NCI-H446 (cell line): Measurements from ENCODE around the gene BUD31.

Experiments
- DNase-seq, 2 experiments: peaks; one replicate each; lab custom pipeline; 2025; lab: John Stamatoyannopoulos, UW

The BUD31 gene

GRCh38 chr7:99433158-99433557, 24.4 kb downstream of the BUD31 start:
- DNase-seq, result no peak

DNA sequence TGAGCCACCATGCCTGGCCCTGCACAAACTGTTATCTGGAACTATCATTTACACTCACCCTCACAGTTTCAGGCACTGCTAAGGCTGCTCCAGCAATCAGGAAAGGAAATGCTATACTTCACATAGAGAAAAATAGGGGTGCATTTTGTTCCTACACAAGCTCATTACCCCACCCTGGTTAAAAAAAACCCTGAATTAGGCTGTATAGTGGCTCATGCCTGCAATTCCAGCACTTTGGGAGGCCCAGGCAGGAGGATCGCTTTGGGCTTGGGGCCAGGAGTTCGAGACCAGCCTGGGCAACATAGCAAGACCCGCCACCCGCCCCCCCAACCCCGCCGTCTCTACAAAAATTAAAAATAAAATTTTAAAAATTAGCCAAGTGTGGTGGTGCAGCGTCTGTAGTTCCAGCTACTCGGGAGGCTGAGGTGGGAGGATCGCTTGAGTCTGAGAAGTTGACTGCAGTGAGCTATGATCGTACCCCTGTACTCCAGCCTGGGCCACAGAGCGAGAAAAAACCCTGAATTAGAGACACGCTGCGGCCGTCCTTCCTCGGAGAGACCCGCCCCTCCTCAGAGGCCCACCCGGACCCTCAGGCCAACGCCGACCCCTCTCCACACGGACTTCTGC, 29.3 kb downstream of the BUD31 start:
- DNase-seq, result no peak

DNA sequence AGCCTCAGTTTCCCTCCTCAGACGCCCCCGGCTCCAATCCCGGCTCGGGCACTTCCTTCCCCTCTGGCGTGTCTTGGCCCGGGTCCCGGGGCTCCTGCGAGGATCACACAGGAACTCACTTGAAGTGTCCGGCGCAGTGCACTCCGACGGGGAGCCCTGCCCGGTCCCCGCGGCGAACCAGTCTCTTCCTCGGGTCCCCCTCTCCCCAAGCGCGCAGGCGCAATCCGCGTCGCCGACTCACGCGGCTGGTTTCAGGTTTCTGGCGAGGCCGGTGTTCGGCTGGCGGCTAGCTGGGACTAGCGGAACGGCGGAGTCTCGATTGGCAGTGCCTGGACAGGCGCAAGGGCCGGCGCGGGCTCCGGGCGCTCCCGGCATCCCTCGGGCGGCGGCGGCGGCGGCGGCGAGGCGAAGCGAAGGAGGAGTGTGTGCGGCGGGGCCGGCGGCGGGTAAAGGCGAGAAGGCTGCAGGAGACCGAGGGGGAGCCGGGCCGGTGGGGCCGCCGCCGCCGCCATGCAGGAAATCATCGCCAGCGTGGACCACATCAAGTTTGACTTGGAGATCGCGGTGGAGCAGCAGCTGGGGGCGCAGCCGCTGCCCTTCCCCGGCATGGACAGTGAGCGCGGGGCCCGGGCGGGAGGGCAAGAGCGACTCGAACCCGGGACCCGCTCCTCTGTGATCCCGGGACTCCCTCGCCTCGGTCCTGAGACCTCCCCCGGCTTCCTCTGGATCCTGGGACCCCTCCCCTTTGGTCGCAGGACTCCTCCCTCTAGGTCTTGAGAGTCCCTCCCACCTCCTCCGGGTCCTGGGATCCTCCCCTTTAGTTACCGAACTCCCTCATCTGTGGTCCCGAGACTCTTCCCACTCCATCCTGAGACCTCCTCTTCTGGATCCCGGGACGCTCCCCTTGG, 30.1 kb downstream of the BUD31 start, which contains the start of the genes CPSF4 and PTCD1:
Gene CPSF4 (plus strand): TSS at position 371 of the 908 bp plus-strand sequence. CDS start 140 bp downstream, at position 511.
Gene PTCD1 (minus strand): TSS at position 226 of the 908 bp plus-strand sequence. CDS start 3,556 bp downstream, outside the sequence.
- DNase-seq, result peak; percentile 81 to 92

DNA sequence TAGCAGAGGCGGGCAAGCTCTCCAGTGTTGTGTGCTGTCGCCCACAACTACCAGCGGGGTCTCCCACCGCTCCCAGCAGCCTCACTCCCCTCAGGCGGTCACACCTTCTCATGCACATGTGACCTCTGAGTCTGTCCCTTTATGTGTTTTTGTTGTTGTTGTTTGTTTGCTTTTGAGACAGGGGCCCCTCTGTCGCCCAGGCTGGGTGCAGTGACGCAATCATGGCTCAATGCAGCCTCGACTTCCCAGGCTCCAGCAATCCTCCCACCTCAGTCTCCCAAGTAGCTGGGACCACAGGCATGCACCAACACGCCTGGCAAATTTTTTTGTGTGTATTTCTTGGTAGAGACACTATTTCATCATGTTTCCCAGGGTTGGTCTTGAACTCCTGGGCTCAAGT, 31.4 kb downstream of the BUD31 start:
- no peak for DNase-seq

DNA sequence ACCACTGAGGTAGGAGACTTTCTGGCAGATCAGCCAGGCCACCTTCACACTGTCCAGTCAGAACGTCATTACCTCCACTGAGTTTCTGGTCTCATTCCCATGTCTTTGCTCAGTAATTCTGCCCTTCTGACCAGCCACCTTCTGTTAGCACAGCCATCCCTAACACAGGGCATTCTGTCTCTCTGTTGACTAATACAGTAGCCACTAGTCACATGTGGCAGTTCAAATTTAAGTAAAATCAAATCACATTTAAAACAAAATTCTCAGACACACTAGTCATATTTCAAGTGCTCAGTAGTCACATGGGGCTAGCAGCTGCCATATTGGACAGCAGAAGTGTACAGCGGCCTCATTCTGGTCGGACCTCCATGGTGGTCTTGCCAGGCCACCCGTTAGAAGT, 37.3 kb downstream of the BUD31 start:
- no peak for DNase-seq

- no peak for DNase-seq
Measured at GRCh38 chr7:99447943-99448342, 39.2 kb downstream of the BUD31 start.

- DNase-seq, result no peak
Measured at GRCh38 chr7:99448855-99449254, 40.1 kb downstream of the BUD31 start.

- DNase-seq, result no peak
Measured at GRCh38 chr7:99449326-99449725, 40.6 kb downstream of the BUD31 start.

DNA sequence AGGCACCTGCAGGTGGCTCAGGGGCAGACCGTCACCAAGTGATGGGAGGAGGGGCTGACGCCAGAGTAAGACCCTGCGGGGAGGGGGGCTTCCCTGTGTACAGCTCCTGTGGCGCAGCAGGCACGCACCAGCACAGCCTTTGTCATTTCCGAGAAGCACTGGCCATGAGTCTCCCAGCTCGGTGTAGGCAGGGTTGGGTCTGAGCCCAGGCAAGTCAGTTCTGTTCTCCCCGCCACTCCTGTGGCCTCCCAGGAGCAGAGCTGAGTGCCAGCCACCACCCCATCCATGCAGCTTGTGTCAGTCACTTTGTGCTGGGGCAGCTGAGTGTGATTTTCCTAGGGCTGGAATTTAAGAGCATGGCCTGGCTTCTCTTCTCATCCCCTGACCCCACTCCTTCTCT, 43.2 kb downstream of the BUD31 start:
- no peak for DNase-seq

DNA sequence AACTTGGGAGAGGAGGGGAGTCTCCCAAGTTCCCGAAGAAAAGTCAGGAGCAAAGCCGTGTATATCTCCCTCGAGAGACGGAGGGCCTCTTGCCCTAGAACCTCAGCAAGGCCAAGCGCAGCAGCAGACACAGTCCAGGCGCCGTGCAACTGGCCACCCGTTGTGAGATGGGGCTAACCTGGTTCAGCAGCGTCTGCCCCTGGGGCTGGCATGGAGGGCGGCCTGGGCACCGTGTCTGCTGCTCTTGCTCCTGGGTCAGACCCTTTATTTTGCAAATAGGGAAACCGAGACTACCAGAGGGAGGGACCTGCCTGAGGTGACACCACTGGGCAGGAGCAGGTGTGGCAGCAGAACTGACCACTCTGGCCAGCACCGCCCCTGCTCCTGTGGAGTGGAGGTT, 43.8 kb downstream of the BUD31 start:
- DNase-seq, result no peak

DNA sequence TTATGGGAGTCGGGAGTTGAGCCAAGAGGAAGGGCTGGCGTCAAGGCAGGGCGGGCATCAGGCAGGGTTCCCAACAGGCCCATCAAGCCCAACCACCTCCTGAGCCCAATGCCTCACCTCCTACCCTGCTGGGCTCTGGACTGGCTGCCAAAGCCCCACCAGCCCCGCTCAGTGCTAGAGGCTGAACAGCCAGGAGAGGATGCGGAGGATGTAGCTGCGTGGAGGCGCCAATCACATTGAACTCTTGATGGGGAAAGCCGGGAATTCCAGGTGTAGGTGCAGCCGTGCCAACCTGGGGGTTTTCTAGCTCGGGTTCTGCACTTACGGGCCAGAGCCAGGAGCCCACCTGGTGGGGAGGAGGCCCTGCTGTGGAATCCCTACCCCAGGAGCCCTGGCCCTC, 44.3 kb downstream of the BUD31 start:
- no peak for DNase-seq

- DNase-seq, result no peak
Measured at GRCh38 chr7:99455874-99456273, 47.1 kb downstream of the BUD31 start.

GRCh38 chr7:99456288-99456687, 47.5 kb downstream of the BUD31 start:
- DNase-seq, result no peak

DNA sequence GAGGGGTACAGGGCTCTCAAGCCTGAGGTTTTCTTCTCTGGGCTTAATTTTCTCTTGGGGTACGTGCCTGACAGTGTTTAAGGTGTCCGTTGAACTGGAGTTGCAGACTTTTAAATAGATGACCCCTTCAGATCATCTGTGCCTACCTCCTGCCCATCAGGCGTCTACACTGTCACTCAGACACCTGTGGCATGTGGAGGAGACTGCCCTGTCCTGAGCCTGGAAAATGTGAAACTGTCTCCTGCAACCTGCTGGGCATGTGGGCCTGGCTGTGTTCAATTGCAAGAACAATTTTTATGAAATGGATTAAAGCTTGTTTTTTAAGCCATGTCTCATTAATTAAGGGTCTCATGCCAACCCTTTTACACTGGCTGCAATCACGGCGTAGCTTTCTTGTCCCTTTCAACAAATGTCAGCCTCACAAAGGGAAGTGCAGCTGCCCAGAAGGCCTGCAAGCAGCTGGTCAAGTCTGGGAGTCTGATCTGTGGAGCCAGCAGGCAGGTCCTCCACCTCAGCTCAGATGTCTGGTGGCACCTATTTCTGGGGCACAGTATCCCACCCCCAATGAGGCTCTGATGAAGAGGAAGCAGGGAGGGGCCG, 48.4 kb downstream of the BUD31 start:
- no peak for DNase-seq

DNA sequence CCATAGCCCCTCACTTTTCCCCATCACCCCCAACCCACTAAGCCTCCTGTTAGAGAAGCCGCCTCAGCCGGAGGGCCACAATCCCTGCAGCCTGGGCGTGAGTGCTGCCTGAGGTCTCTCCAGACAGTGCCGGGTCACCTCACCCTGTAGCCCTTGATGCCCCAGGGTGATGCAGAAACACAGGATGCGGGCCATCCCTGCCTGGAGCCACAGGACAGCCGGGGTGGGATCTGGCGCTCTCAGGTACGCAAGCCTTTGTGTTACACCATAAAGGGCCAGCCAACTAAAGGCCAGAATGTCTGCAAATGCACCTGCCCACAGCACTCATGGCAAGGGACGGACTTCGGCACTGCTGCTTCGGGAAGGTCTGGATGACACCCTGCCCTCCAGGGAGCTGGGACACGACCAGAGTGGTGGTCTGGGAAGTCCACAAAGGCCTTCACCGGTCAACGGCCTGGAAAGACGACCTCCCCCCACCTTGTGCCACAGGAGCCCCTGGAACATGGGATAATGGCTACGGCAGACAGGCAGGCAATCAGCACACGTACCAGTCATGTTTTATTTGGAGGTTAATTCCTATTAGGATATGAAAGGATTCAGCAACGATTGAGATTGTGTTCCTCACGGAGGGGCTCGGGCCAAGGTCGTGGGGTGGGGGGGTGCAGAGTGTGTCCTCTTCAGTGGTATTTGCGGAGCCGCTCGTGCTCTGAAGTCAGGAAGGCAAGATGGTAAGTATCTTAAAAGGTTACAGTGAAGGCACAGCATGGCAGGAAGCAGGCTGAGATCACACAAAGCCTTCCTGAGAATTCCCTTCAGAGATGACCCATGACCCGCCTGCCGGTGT, 49.1 kb downstream of the BUD31 start:
- DNase-seq, result no peak

DNA sequence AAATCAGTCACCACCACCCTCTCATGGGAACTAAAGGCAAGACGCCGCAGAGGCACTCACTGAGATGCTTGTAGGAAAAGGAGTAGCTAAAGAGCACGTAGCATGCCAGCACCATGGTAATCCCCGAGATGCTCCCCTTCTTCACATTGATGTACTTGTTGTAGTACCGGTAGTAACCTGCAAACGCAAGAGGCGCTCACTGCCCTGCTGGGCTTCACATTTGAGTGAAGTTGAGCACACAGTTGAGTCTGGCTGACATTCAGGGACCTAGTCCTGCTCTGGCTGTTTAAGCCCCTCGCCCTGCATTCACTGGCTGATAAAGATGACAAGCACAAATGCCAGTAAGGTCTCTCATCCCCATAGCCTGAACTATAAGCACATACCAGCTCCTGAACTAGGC, 50.3 kb downstream of the BUD31 start:
- DNase-seq, result no peak

- no peak for DNase-seq
Measured at GRCh38 chr7:99460651-99461050, 51.9 kb downstream of the BUD31 start.

GRCh38 chr7:99461221-99461620, 52.5 kb downstream of the BUD31 start:
- DNase-seq, result no peak

DNA sequence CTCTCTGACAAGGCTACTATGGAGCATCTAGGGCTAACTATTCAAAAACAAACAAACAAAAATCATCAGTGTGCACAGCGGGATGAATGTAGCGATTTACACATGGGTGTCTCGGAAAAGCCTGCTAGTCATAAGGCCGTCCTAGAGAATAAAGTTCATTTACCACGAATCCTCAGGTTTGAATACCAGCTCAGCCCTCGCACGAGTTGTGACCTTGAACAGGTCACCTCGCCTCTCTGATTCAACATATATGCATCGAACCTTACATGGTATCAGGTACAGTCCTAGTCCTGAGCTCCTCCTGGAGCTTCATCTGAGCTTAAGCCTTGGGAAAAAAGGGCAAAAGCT, 56.6 kb downstream of the BUD31 start:
- DNase-seq, result no peak

GRCh38 chr7:99468336-99468918, 59.7 kb downstream of the BUD31 start:
- DNase-seq, result no peak
